ENCODE measurements around the gene SHC3. TPM values are rescaled to one million over a fixed set of nuclear protein-coding genes. Genes with fewer than 3 reads are reported as not detected.

Gene SHC3
- total RNA-seq, 2 experiments from 2014 or later: not detected

GRCh38 chr9:88985616-88986015 lies 193.0 kb downstream of the SHC3 start:
- DNase-seq: no peak
- no peak overlapping the region for H3K4me3 Mint-ChIP-seq
- no peak overlapping the region for H3K27ac Mint-ChIP-seq
- H3K36me3 Mint-ChIP-seq: no peaks in the 10 kb centered on the region
- H3K9me3 Mint-ChIP-seq: peaks cover 1% of the 10 kb centered on the region
- H3K27me3 Mint-ChIP-seq: peaks cover 18% of the 10 kb centered on the region
- H3K4me1 Mint-ChIP-seq: peaks cover 26% of the 10 kb centered on the region

- H3K27me3 Mint-ChIP-seq: peaks cover 18% of the 10 kb centered on the region
- H3K9me3 Mint-ChIP-seq: peaks cover 1% of the 10 kb centered on the region
- H3K4me3 Mint-ChIP-seq: no peak overlapping the region
- H3K27ac Mint-ChIP-seq: no peak overlapping the region
- no peak for DNase-seq
- peaks cover 18% of the 10 kb centered on the region for H3K4me1 Mint-ChIP-seq
- no peaks in the 10 kb centered on the region for H3K36me3 Mint-ChIP-seq
Measured at GRCh38 chr9:88984543-88984883, 194.1 kb downstream of the SHC3 start.

DNA sequence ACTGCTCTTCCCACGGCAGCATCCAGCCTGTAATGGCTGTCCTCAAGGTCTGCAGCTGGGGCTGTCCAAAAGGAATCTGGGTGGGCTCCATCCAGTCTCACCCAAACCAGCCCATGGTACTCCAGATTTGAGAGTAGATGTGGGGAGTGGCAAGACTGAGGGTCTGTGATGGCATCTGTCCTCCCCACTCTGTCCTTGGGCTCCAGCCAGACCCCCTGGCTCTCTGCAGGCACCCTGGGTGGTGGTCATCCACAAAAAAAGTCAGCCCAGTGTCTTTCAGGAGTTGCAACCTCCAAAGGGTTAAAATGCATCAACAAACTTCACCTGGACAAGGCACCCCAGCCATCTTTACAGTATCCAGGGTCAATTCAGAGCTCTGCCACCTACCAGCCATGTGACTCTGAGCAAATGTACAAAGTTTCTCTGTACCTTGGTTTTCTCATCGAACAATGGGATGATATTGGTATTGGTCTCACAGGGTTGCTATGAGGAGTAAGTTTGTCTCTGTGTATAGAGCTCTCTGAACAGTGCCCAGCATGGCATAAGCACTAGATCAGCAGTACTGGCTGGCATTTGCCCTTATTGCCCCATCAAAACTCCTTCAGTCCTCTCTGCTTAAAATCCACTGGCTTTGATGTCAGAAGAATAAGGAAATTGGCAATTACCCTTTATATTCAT lies 194.6 kb downstream of the SHC3 start:
- peaks cover 1% of the 10 kb centered on the region for H3K9me3 Mint-ChIP-seq
- no peak overlapping the region for H3K4me3 Mint-ChIP-seq
- DNase-seq: no peak
- H3K27ac Mint-ChIP-seq: no peak overlapping the region
- H3K36me3 Mint-ChIP-seq: no peaks in the 10 kb centered on the region
- H3K4me1 Mint-ChIP-seq: peaks cover 12% of the 10 kb centered on the region
- peaks cover 18% of the 10 kb centered on the region for H3K27me3 Mint-ChIP-seq

DNA sequence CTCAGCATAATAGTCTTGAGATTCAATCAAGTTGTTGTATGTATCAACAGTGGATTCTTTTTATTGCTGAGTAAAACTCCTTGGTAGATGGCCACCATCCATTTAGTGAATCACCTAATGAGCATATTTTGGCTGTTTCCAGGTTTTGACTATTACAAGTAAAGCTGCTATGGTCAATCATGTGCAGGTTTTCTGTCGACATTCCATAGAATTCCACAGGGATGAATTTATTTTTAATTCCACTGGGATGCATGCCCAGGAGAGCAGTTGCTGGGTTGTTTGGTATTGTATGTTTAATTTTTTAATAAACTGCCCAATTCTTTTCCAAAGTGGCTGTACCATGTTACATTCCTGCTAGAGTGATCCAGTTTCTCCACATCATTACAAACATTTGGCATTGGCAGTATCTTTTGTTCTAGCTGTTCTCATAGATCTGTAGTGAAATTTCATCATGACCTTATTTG lies 197.8 kb downstream of the SHC3 start:
- Mint-ChIP-seq H3K9me3 (no peaks in the 10 kb centered on the region), H3K4me1 (peaks cover 6% of the 10 kb centered on the region), H3K36me3 (no peaks in the 10 kb centered on the region), H3K4me3 (no peak overlapping the region), H3K27ac (no peak overlapping the region), H3K27me3 (peaks cover 8% of the 10 kb centered on the region)
- DNase-seq: no peak

DNA sequence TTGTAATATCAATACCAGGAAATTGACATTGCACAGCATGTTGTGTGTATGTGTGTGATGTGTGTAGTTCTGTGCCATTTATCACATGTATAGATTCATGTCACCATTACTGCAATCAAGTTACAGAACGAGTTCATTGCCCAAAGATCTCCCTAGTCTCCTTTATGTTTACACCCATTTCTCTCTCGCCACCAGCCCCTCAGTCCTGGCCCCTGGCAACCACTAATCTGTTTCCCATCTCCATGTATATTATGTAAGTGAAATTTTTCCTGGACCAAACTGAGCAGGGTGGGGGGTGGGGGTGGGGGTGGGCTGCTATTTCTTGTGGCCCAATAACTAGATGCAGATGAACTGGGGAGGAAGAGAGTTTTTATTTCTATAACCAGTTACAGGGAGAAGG lies 198.8 kb downstream of the SHC3 start:
- H3K4me3 Mint-ChIP-seq: no peak overlapping the region
- DNase-seq: no peak
- H3K27ac Mint-ChIP-seq: no peak overlapping the region
- H3K27me3 Mint-ChIP-seq: peaks cover 4% of the 10 kb centered on the region
- no peaks in the 10 kb centered on the region for H3K36me3 Mint-ChIP-seq
- peaks cover 6% of the 10 kb centered on the region for H3K4me1 Mint-ChIP-seq
- no peaks in the 10 kb centered on the region for H3K9me3 Mint-ChIP-seq

DNA sequence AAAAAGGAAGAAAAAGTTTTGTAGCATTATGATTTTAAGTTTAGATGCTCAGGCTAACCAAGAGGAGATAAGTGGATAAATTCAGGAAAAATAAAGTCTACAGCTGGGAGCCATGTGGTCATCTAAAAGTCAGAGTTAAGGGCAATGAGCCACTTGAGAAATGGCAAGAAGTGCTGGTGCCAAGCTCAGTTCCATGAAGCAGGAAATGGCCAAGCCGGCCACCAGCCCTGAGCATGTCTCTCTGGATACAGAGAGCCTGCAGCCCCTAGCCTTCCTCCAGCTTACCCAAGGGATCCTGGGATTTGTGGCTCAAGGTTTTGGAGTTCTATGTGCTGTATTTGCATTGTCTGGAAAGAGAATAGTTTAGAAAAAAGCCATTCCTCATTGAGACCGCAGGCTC lies 199.6 kb downstream of the SHC3 start:
- H3K27ac Mint-ChIP-seq: no peak overlapping the region
- H3K4me3 Mint-ChIP-seq: no peak overlapping the region
- no peaks in the 10 kb centered on the region for H3K9me3 Mint-ChIP-seq
- peaks cover 4% of the 10 kb centered on the region for H3K27me3 Mint-ChIP-seq
- H3K36me3 Mint-ChIP-seq: no peaks in the 10 kb centered on the region
- peaks cover 6% of the 10 kb centered on the region for H3K4me1 Mint-ChIP-seq
- DNase-seq: no peak

GRCh38 chr9:88978034-88978433 lies 200.6 kb downstream of the SHC3 start:
- peaks cover 4% of the 10 kb centered on the region for H3K27me3 Mint-ChIP-seq
- DNase-seq: no peak
- no peaks in the 10 kb centered on the region for H3K9me3 Mint-ChIP-seq
- H3K36me3 Mint-ChIP-seq: no peaks in the 10 kb centered on the region
- peaks cover 6% of the 10 kb centered on the region for H3K4me1 Mint-ChIP-seq
- no peak overlapping the region for H3K4me3 Mint-ChIP-seq
- no peak overlapping the region for H3K27ac Mint-ChIP-seq

DNA sequence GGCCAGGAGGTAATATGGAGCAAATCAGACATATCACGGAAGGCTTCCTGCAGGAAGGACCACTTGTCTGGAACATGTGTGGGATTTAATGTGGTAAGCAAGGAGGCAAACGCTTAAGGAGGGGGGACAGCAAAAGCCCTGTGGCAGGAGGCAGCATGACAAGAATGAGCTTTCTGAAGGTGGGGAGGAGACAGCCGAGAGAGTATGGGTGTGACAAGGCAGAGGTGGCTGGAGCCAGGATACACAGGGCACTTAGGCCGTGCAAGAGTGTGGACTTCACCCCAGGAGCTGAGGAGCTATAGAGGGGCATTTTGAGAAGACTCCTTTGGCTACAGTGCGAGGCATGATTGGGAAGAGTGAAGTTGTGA lies 201.7 kb downstream of the SHC3 start:
- DNase-seq: no peak
- H3K27ac Mint-ChIP-seq: no peak overlapping the region
- H3K4me3 Mint-ChIP-seq: no peak overlapping the region
- no peaks in the 10 kb centered on the region for H3K9me3 Mint-ChIP-seq
- peaks cover 4% of the 10 kb centered on the region for H3K27me3 Mint-ChIP-seq
- H3K36me3 Mint-ChIP-seq: no peaks in the 10 kb centered on the region
- H3K4me1 Mint-ChIP-seq: peaks cover 6% of the 10 kb centered on the region

- Mint-ChIP-seq H3K4me3 (no peak overlapping the region), H3K36me3 (no peaks in the 10 kb centered on the region), H3K4me1 (peaks cover 6% of the 10 kb centered on the region), H3K9me3 (no peaks in the 10 kb centered on the region), H3K27me3 (peaks cover 4% of the 10 kb centered on the region), H3K27ac (no peak overlapping the region)
- no peak for DNase-seq
Measured at GRCh38 chr9:88975966-88976889, 202.4 kb downstream of the SHC3 start.

- H3K4me1 Mint-ChIP-seq: peaks cover 6% of the 10 kb centered on the region
- no peak overlapping the region for H3K27ac Mint-ChIP-seq
- H3K27me3 Mint-ChIP-seq: peaks cover 4% of the 10 kb centered on the region
- H3K4me3 Mint-ChIP-seq: no peak overlapping the region
- no peak for DNase-seq
- H3K9me3 Mint-ChIP-seq: no peaks in the 10 kb centered on the region
- no peaks in the 10 kb centered on the region for H3K36me3 Mint-ChIP-seq
Measured at GRCh38 chr9:88974641-88975040, 204.0 kb downstream of the SHC3 start.

DNA sequence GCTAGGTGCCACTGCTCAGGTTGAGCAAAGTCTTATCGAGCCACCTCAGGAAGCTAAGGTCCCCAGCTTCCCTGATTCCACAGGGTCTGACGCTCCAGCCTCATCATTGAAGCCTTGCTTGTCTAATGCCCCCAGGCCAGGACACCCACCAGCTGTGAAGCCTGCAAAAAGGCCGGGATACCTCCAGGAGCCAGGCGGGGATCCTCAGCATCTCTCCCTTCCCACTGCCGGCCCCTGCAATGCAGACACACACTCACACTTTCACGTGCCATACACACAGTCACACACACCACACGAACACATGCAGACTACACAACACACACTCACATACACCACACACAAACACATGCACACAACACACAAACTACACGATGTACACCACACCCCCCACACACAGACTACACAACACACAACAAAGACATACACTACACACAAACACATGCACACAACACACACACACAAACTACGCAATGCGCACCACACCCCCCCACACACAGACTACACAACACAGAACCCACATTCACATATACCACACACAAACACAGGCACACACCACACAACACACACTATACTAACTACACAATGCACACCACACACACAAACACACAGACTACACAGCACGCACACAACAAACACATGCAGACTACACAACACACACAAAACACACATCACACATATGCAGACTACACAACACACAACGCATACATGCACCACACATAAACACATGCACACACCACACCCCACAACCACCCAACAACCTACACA lies 205.2 kb downstream of the SHC3 start:
- H3K9me3 Mint-ChIP-seq: no peaks in the 10 kb centered on the region
- no peak for DNase-seq

GRCh38 chr9:88972401-88972800 lies 206.2 kb downstream of the SHC3 start:
- peaks cover 4% of the 10 kb centered on the region for H3K27me3 Mint-ChIP-seq
- H3K4me3 Mint-ChIP-seq: no peak overlapping the region
- no peaks in the 10 kb centered on the region for H3K9me3 Mint-ChIP-seq
- H3K4me1 Mint-ChIP-seq: peaks cover 6% of the 10 kb centered on the region
- H3K36me3 Mint-ChIP-seq: no peaks in the 10 kb centered on the region
- DNase-seq: no peak
- no peak overlapping the region for H3K27ac Mint-ChIP-seq

More for the DNA sequence above, 205.2 kb downstream of the SHC3 start:
- H3K4me1 Mint-ChIP-seq: peaks cover 6% of the 10 kb centered on the region
- peaks cover 4% of the 10 kb centered on the region for H3K27me3 Mint-ChIP-seq
- no peak overlapping the region for H3K4me3 Mint-ChIP-seq
- H3K36me3 Mint-ChIP-seq: no peaks in the 10 kb centered on the region
- H3K27ac Mint-ChIP-seq: no peak overlapping the region

- Mint-ChIP-seq H3K27ac (no peak overlapping the region), H3K4me3 (no peak overlapping the region), H3K4me1 (peaks cover 2% of the 10 kb centered on the region), H3K27me3 (no peaks in the 10 kb centered on the region), H3K36me3 (no peaks in the 10 kb centered on the region), H3K9me3 (no peaks in the 10 kb centered on the region)
- no peak for DNase-seq
Measured at GRCh38 chr9:88971131-88971960, 207.3 kb downstream of the SHC3 start.

GRCh38 chr9:88969646-88970373 lies 208.8 kb downstream of the SHC3 start:
- no peaks in the 10 kb centered on the region for H3K27me3 Mint-ChIP-seq
- H3K36me3 Mint-ChIP-seq: no peaks in the 10 kb centered on the region
- no peaks in the 10 kb centered on the region for H3K4me1 Mint-ChIP-seq
- H3K27ac Mint-ChIP-seq: no peak overlapping the region
- H3K4me3 Mint-ChIP-seq: no peak overlapping the region
- no peaks in the 10 kb centered on the region for H3K9me3 Mint-ChIP-seq
- no peak for DNase-seq
